Skin of body (tissue), 2 donors: Measurements from ENCODE around the gene P4HA1. TPM values are rescaled to one million over a fixed set of nuclear protein-coding genes. Genes with fewer than 3 reads are reported as not detected.
"Not testable (repeated sequence)": the region's sequence is repeated elsewhere in the genome, so short reads cannot be mapped to it uniquely, and the experiment has no call there.

Experiments used
- DNase-seq: peaks from one replicate; lab custom pipeline; 2025; lab: John Stamatoyannopoulos, UW
- total RNA-seq: library from RNA; depleted of rRNA; stranded (reverse); fragments of >200 nt; gene quantifications from one replicate; pipeline ENCODE4 v1.2.3, GENCODE V29; 2014

P4HA1 gene
- total RNA-seq, 1 donor from 2014 or later = 65.1 TPM

- DNase-seq = no peak
Measured at GRCh38 chr10:73043766-73044377, 52.8 kb downstream of the P4HA1 start.

GRCh38 chr10:73043319-73043718 lies 53.3 kb downstream of the P4HA1 start:
- no peak for DNase-seq

- DNase-seq = no peak
Measured at GRCh38 chr10:73042130-73042529, 54.5 kb downstream of the P4HA1 start.

- peak; percentile 49 for DNase-seq
Measured at GRCh38 chr10:73039635-73040034, 57.0 kb downstream of the P4HA1 start.

- not testable (repeated sequence) for DNase-seq
Measured at GRCh38 chr10:73036285-73036684, 60.4 kb downstream of the P4HA1 start.

- DNase-seq = no peak
Measured at GRCh38 chr10:73032536-73032935, 64.1 kb downstream of the P4HA1 start.

GRCh38 chr10:73026623-73027022 lies 70.0 kb downstream of the P4HA1 start:
- DNase-seq = not testable (repeated sequence)

- DNase-seq = not testable (repeated sequence)
Measured at GRCh38 chr10:73023455-73024070, 73.1 kb downstream of the P4HA1 start.

- not testable (repeated sequence) for DNase-seq
Measured at GRCh38 chr10:73022961-73023360, 73.7 kb downstream of the P4HA1 start.

GRCh38 chr10:73021538-73022164 lies 75.0 kb downstream of the P4HA1 start:
- DNase-seq = not testable (repeated sequence)

GRCh38 chr10:73021050-73021449 lies 75.6 kb downstream of the P4HA1 start:
- no peak for DNase-seq

- no peak for DNase-seq
Measured at GRCh38 chr10:73019100-73019499, 77.6 kb downstream of the P4HA1 start.

GRCh38 chr10:73018632-73019031 lies 78.0 kb downstream of the P4HA1 start:
- DNase-seq = no peak

- DNase-seq = no peak
Measured at GRCh38 chr10:73017955-73018480, 78.6 kb downstream of the P4HA1 start.

- DNase-seq = no peak
Measured at GRCh38 chr10:73015779-73016178, 80.9 kb downstream of the P4HA1 start.

GRCh38 chr10:73003822-73004221 lies 92.8 kb downstream of the P4HA1 start:
- no peak for DNase-seq

- DNase-seq = no peak
Measured at GRCh38 chr10:73000973-73001372, 95.7 kb downstream of the P4HA1 start.

GRCh38 chr10:72997099-72997498 lies 99.6 kb downstream of the P4HA1 start:
- DNase-seq = no peak

GRCh38 chr10:72995459-72995858 lies 101.2 kb downstream of the P4HA1 start:
- DNase-seq = not testable (repeated sequence)

- DNase-seq = not testable (repeated sequence)
Measured at GRCh38 chr10:72989771-72990170, 106.9 kb downstream of the P4HA1 start.

GRCh38 chr10:72984618-72985017 lies 112.0 kb downstream of the P4HA1 start:
- DNase-seq = not testable (repeated sequence)

- DNase-seq = no peak
Measured at GRCh38 chr10:72981882-72982529, 114.7 kb downstream of the P4HA1 start.
